ENCODE data around the gene PDHB. TPM values are rescaled to one million over a fixed set of nuclear protein-coding genes. Genes with fewer than 3 reads are reported as not detected.

The PDHB gene
- total and polyA plus RNA-seq, 10 of the 15 experiments (the other 5 are each of a cell fraction or from before 2014, with no cell fraction given) = 62.9 to 224 (median 93.2) TPM

DNA sequence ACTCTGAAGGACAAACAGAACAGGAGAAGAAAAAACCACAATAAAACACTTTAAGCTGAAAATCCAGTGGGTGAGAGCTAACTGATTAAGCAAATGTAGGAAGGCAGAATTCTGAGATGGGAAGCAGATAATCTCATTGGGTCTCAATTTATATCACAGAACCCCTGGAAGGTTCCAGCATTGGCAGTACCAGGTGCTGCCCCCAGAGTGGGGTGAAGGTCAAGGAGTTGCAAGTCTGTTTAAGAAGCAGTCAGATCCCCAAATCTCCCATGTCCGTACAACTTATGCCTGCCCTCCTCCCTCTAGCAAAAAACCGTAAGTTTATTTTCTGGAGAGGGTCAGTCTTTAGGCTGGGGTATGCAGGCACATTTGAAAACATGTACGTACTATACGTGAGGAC is 55.9 kb downstream of the PDHB start:
- DNase-seq (ENCODE audit: low read depth, low spot score) (no peak), ATAC-seq (no peak), FAIRE-seq (no peak)
- no peak overlapping the region for H3K9ac ChIP-seq (ENCODE audit: control insufficient read depth, insufficient read depth, low read length)
- in situ Hi-C loops (cut with MboI) (no loop called here), intact Hi-C loops (cut with micrococcal nuclease; ENCODE audit: unreplicated experiment) (no loop called here)
- H3K36me3 ChIP-seq (ENCODE audit: control insufficient read depth in 2 of 2, insufficient read depth in 2 of 2, low read length in 1 of 2) = no peaks in the 10 kb centered on the region
- no peaks in the 10 kb centered on the region for H4K20me1 ChIP-seq (ENCODE audit: control insufficient read depth, insufficient read depth)
- H3K4me2 ChIP-seq (ENCODE audit: control insufficient read depth, insufficient read depth) = no peak overlapping the region
- no peaks in the 10 kb centered on the region for H3K4me1 ChIP-seq (ENCODE audit: control insufficient read depth, insufficient read depth, low read length)
- ChIA-PET SMC1A (ENCODE audit: uncharacterized antibody, unreplicated experiment) (interaction anchor here (0.9 to 1.8 kb wide), 4 partner anchors 26 to 44 kb away, joined by 3 to 5 read pairs (median 4); no protein-coding TSS in a partner anchor), CTCF (interaction anchor here (1.0 kb wide), 2 partner anchors 40 to 44 kb away, joined by 3 read pairs; no protein-coding TSS in a partner anchor), RAD21 (ENCODE audit: unreplicated experiment) (no interaction called here), POLR2A (interaction anchor here (0.6 kb wide), 1 partner anchor 28 kb away, joined by 6 read pairs; no protein-coding TSS in a partner anchor)
- 60% methylated on average over 4 of the region's 4 CpGs for WGBS (ENCODE audit: insufficient coverage, insufficient replicate concordance, low lambda C conversion rate, missing lambda C conversion rate)
- no peaks in the 10 kb centered on the region for H3K27me3 ChIP-seq (replicated peaks in 1 of 2; ENCODE audit: control insufficient read depth in 2 of 2, insufficient read depth in 2 of 2, low read length in 1 of 2)
- no peaks in the 10 kb centered on the region for H3K79me2 ChIP-seq (ENCODE audit: control insufficient read depth, insufficient read depth, low read length)
- no peak overlapping the region for H3K4me3 ChIP-seq
- no TSS peak for BruUV-seq (replicated peaks)
- TF ChIP-seq MYC (IDR thresholded peaks at IDR 0.05; ENCODE audit: insufficient read depth, insufficient read length, insufficient replicate concordance, low read length, severe bottlenecking) = no peak
- TF ChIP-seq NRF1 (conservative IDR thresholded peaks at IDR 0.05; ENCODE audit: low read depth, low read length) = no peak
- no peak for TF ChIP-seq SMAD1 (IDR thresholded peaks at IDR 0.05; ENCODE audit: low read depth, partially characterized antibody)
- no peak for TF ChIP-seq TCF7 (IDR thresholded peaks at IDR 0.05; ENCODE audit: borderline replicate concordance)
- TF ChIP-seq POU2F2 (IDR thresholded peaks at IDR 0.05; ENCODE audit: borderline replicate concordance, low read depth, low read length) = no peak
- no peak overlapping the region for H3K27ac ChIP-seq (ENCODE audit: control insufficient read depth, insufficient read depth)
- no peaks in the 10 kb centered on the region for H3K9me3 ChIP-seq (replicated peaks; ENCODE audit: control insufficient read depth, insufficient read depth, low read length)
- no peak overlapping the region for H2AFZ ChIP-seq (ENCODE audit: control insufficient read depth, low read depth, low read length)

Other genes starting within 250 kb of the PDHB start
Only the 7 nearest of the 9 such genes appear.
- gene ABHD6, start 196.0 kb downstream of the PDHB start, total RNA-seq (2014; rRNA removed) = 2.9 and 3.3 TPM in 2 replicates
- gene ABHD6, start 196.0 kb downstream of the PDHB start, total RNA-seq (2014; rRNA removed; fragmentation: Illumina TruSeq; extraction: Trizol) = 2.5 and 2.9 TPM in 2 replicates
- 3.6 and 3.8 TPM in 2 replicates for gene ABHD6, start 196.0 kb downstream of the PDHB start, total RNA-seq (2021)
- gene ABHD6, start 196.0 kb downstream of the PDHB start, polyA plus RNA-seq (2011; rRNA removed) = 23.9 and 33.2 TPM in 2 replicates
- 1.9 and 3.1 TPM in 2 replicates for gene ABHD6, start 196.0 kb downstream of the PDHB start, polyA plus RNA-seq (2014; fragmentation: Illumina TruSeq; extraction: Trizol)
- gene ABHD6, start 196.0 kb downstream of the PDHB start, polyA plus RNA-seq (2014; fragmentation: Nextera tagmentation; extraction: Ambion mirVana) = 1 to 10 TPM; 1.4 to 1.5 TPM
- gene ABHD6, start 196.0 kb downstream of the PDHB start, polyA plus RNA-seq (2014; rRNA removed) = 2.7 and 4.0 TPM in 2 replicates
- gene ABHD6, start 196.0 kb downstream of the PDHB start, polyA plus RNA-seq (2016; fragmentation: Nextera tagmentation; extraction: Ambion mirVana) = 1 to 10 TPM; 5.1 to 7.0 TPM
- 9.3 and 12.6 TPM in 2 replicates for gene RPP14, start 127.6 kb downstream of the PDHB start, total RNA-seq (2014; rRNA removed)
- 16.8 and 17.2 TPM in 2 replicates for gene RPP14, start 127.6 kb downstream of the PDHB start, total RNA-seq (2014; rRNA removed; fragmentation: Illumina TruSeq; extraction: Trizol)
- gene RPP14, start 127.6 kb downstream of the PDHB start, total RNA-seq (2021) = 12.2 and 14.5 TPM in 2 replicates
- gene RPP14, start 127.6 kb downstream of the PDHB start, polyA plus RNA-seq (2011; rRNA removed) = 21.2 and 23.5 TPM in 2 replicates
- gene RPP14, start 127.6 kb downstream of the PDHB start, polyA plus RNA-seq (2014; fragmentation: Illumina TruSeq; extraction: Trizol) = 11.7 and 15.1 TPM in 2 replicates
- 10 to 100 TPM in 1 of 2 experiments, 1 to 10 TPM in 1; 9.1 to 16.3 TPM for gene RPP14, start 127.6 kb downstream of the PDHB start, polyA plus RNA-seq (2014; fragmentation: Nextera tagmentation; extraction: Ambion mirVana)
- gene RPP14, start 127.6 kb downstream of the PDHB start, polyA plus RNA-seq (2014; rRNA removed) = 12.4 and 14.9 TPM in 2 replicates
- 10 to 100 TPM; 13.1 to 14.0 TPM for gene RPP14, start 127.6 kb downstream of the PDHB start, polyA plus RNA-seq (2016; fragmentation: Nextera tagmentation; extraction: Ambion mirVana)
- gene HTD2, start 127.3 kb downstream of the PDHB start, total RNA-seq (2014; rRNA removed) = 5.8 and 6.8 TPM in 2 replicates
- gene HTD2, start 127.3 kb downstream of the PDHB start, total RNA-seq (2014; rRNA removed; fragmentation: Illumina TruSeq; extraction: Trizol) = 5.0 and 5.9 TPM in 2 replicates
- gene HTD2, start 127.3 kb downstream of the PDHB start, total RNA-seq (2021) = 7.1 and 7.2 TPM in 2 replicates
- 10.5 and 11.7 TPM in 2 replicates for gene HTD2, start 127.3 kb downstream of the PDHB start, polyA plus RNA-seq (2011; rRNA removed)
- 6.0 and 7.7 TPM in 2 replicates for gene HTD2, start 127.3 kb downstream of the PDHB start, polyA plus RNA-seq (2014; fragmentation: Illumina TruSeq; extraction: Trizol)
- 10 to 100 TPM; 13.5 to 15.9 TPM for gene HTD2, start 127.3 kb downstream of the PDHB start, polyA plus RNA-seq (2014; fragmentation: Nextera tagmentation; extraction: Ambion mirVana)
- gene HTD2, start 127.3 kb downstream of the PDHB start, polyA plus RNA-seq (2014; rRNA removed) = 5.1 and 8.5 TPM in 2 replicates
- 10 to 100 TPM; 24.1 to 24.7 TPM for gene HTD2, start 127.3 kb downstream of the PDHB start, polyA plus RNA-seq (2016; fragmentation: Nextera tagmentation; extraction: Ambion mirVana)
- gene PXK, start 100.9 kb downstream of the PDHB start, total RNA-seq (2014; rRNA removed) = 26.5 and 27.2 TPM in 2 replicates
- gene PXK, start 100.9 kb downstream of the PDHB start, total RNA-seq (2014; rRNA removed; fragmentation: Illumina TruSeq; extraction: Trizol) = 29.3 and 30.3 TPM in 2 replicates
- 25.8 and 27.9 TPM in 2 replicates for gene PXK, start 100.9 kb downstream of the PDHB start, total RNA-seq (2021)
- 18.9 and 19.1 TPM in 2 replicates for gene PXK, start 100.9 kb downstream of the PDHB start, polyA plus RNA-seq (2011; rRNA removed)
- gene PXK, start 100.9 kb downstream of the PDHB start, polyA plus RNA-seq (2014; fragmentation: Illumina TruSeq; extraction: Trizol) = 34.6 and 38.0 TPM in 2 replicates
- gene PXK, start 100.9 kb downstream of the PDHB start, polyA plus RNA-seq (2014; fragmentation: Nextera tagmentation; extraction: Ambion mirVana) = 10 to 100 TPM in 1 of 2 experiments, 1 to 10 TPM in 1; 8.4 to 10.5 TPM
- gene PXK, start 100.9 kb downstream of the PDHB start, polyA plus RNA-seq (2014; rRNA removed) = 25.7 and 27.3 TPM in 2 replicates
- 10 to 100 TPM; 30.4 to 34.0 TPM for gene PXK, start 100.9 kb downstream of the PDHB start, polyA plus RNA-seq (2016; fragmentation: Nextera tagmentation; extraction: Ambion mirVana)
- gene KCTD6, start 58.3 kb upstream of the PDHB start, total RNA-seq (2014; rRNA removed) = 6.7 and 8.8 TPM in 2 replicates
- gene KCTD6, start 58.3 kb upstream of the PDHB start, total RNA-seq (2014; rRNA removed; fragmentation: Illumina TruSeq; extraction: Trizol) = 9.0 and 10.6 TPM in 2 replicates
- 5.2 and 5.8 TPM in 2 replicates for gene KCTD6, start 58.3 kb upstream of the PDHB start, total RNA-seq (2021)
- 10.3 and 12.0 TPM in 2 replicates for gene KCTD6, start 58.3 kb upstream of the PDHB start, polyA plus RNA-seq (2011; rRNA removed)
- 10.7 and 13.1 TPM in 2 replicates for gene KCTD6, start 58.3 kb upstream of the PDHB start, polyA plus RNA-seq (2014; fragmentation: Illumina TruSeq; extraction: Trizol)
- gene KCTD6, start 58.3 kb upstream of the PDHB start, polyA plus RNA-seq (2014; fragmentation: Nextera tagmentation; extraction: Ambion mirVana) = 1 to 10 TPM; 9.1 to 9.4 TPM
- gene KCTD6, start 58.3 kb upstream of the PDHB start, polyA plus RNA-seq (2014; rRNA removed) = 7.5 and 8.2 TPM in 2 replicates
- 1 to 10 TPM; 6.1 to 8.4 TPM for gene KCTD6, start 58.3 kb upstream of the PDHB start, polyA plus RNA-seq (2016; fragmentation: Nextera tagmentation; extraction: Ambion mirVana)
- gene ACOX2, start 103.4 kb upstream of the PDHB start, total RNA-seq (2014; rRNA removed) = not detected in 2 replicates
- not detected in 2 replicates for gene ACOX2, start 103.4 kb upstream of the PDHB start, total RNA-seq (2014; rRNA removed; fragmentation: Illumina TruSeq; extraction: Trizol)
- gene ACOX2, start 103.4 kb upstream of the PDHB start, total RNA-seq (2021) = 0.16 TPM in 1 of 2 replicates, not detected in the other
- gene ACOX2, start 103.4 kb upstream of the PDHB start, polyA plus RNA-seq (2011; rRNA removed) = not detected in 2 replicates
- gene ACOX2, start 103.4 kb upstream of the PDHB start, polyA plus RNA-seq (2014; fragmentation: Illumina TruSeq; extraction: Trizol) = not detected in 2 replicates
- gene ACOX2, start 103.4 kb upstream of the PDHB start, polyA plus RNA-seq (2014; fragmentation: Nextera tagmentation; extraction: Ambion mirVana) = not detected
- gene ACOX2, start 103.4 kb upstream of the PDHB start, polyA plus RNA-seq (2014; rRNA removed) = not detected in 2 replicates
- gene ACOX2, start 103.4 kb upstream of the PDHB start, polyA plus RNA-seq (2016; fragmentation: Nextera tagmentation; extraction: Ambion mirVana) = under 1 TPM in 1 of 2 experiments, not detected in 1; 0.72 TPM
- not detected in 2 replicates for gene FAM107A, start 143.6 kb upstream of the PDHB start, total RNA-seq (2014; rRNA removed)
- gene FAM107A, start 143.6 kb upstream of the PDHB start, total RNA-seq (2014; rRNA removed; fragmentation: Illumina TruSeq; extraction: Trizol) = not detected in 2 replicates
- gene FAM107A, start 143.6 kb upstream of the PDHB start, total RNA-seq (2021) = not detected in 2 replicates
- gene FAM107A, start 143.6 kb upstream of the PDHB start, polyA plus RNA-seq (2011; rRNA removed) = not detected in 2 replicates
- gene FAM107A, start 143.6 kb upstream of the PDHB start, polyA plus RNA-seq (2014; fragmentation: Illumina TruSeq; extraction: Trizol) = not detected in 2 replicates
- not detected for gene FAM107A, start 143.6 kb upstream of the PDHB start, polyA plus RNA-seq (2014; fragmentation: Nextera tagmentation; extraction: Ambion mirVana)
- not detected in 2 replicates for gene FAM107A, start 143.6 kb upstream of the PDHB start, polyA plus RNA-seq (2014; rRNA removed)
- gene FAM107A, start 143.6 kb upstream of the PDHB start, polyA plus RNA-seq (2016; fragmentation: Nextera tagmentation; extraction: Ambion mirVana) = not detected

Data from GM12878 (cell line).